HEK293T (cell line): ENCODE data around the gene BSN.

Source experiments
- CTCF ChIA-PET: fragments of 350-600 bp; formaldehyde crosslinking; extraction: SDS; loops from one replicate; lab custom pipeline; 2021; ENCODE audit warnings: antibody characterized with exemption, inconsistent platforms; lab: Yijun Ruan, JAX
- POLR2A ChIA-PET: fragments of 350-600 bp; formaldehyde crosslinking; extraction: SDS; loops from one replicate; lab custom pipeline; 2020; ENCODE audit warnings: antibody characterized with exemption, inconsistent platforms; lab: Yijun Ruan, JAX
- DNase-seq: peaks from one replicate; pipeline ENCODE4 v3.0.0; 2012; ENCODE audit warnings: mixed read lengths; ENCODE audit errors: extremely low spot score
- ARNT ChIP-seq: fragments of 450-650 bp; IDR thresholded peaks from 2 replicates; pipeline ENCODE4 v1.6.1; 2017; ENCODE audit warnings: mild to moderate bottlenecking
- BHLHE40 ChIP-seq: fragments of 450-650 bp; IDR thresholded peaks from 2 replicates; pipeline ENCODE4 v1.6.1; 2016; ENCODE audit warnings: mild to moderate bottlenecking, moderate library complexity, borderline replicate concordance
- CTBP1 ChIP-seq: fragments of 450-650 bp; IDR thresholded peaks from 2 replicates; pipeline ENCODE4 v1.6.1; 2016; ENCODE audit warnings: borderline replicate concordance
- ELF4 ChIP-seq: fragments of 450-650 bp; IDR thresholded peaks from 2 replicates; pipeline ENCODE4 v1.6.1; 2017; ENCODE audit warnings: antibody characterized with exemption
- FOXA1 ChIP-seq: fragments of 450-650 bp; IDR thresholded peaks from 2 replicates; pipeline ENCODE4 v1.6.1; 2016; ENCODE audit warnings: mild to moderate bottlenecking
- FOXK2 ChIP-seq: fragments of 450-650 bp; IDR thresholded peaks from 2 replicates; pipeline ENCODE4 v1.6.1; 2016; ENCODE audit warnings: mild to moderate bottlenecking
- FOXM1 ChIP-seq: fragments of 450-650 bp; IDR thresholded peaks from 2 replicates; pipeline ENCODE4 v1.6.1; 2017; ENCODE audit warnings: mild to moderate bottlenecking, borderline replicate concordance
- HDGF ChIP-seq: fragments of 450-650 bp; IDR thresholded peaks from 2 replicates; pipeline ENCODE4 v1.6.1; 2017; ENCODE audit warnings: antibody characterized with exemption, borderline replicate concordance
- L3MBTL2 ChIP-seq: fragments of 450-650 bp; conservative IDR thresholded peaks from 2 replicates; pipeline ENCODE4 v1.6.1; 2016; ENCODE audit warnings: mild to moderate bottlenecking
- LEF1 ChIP-seq: fragments of 450-650 bp; IDR thresholded peaks from 2 replicates; pipeline ENCODE4 v1.6.1; 2017; ENCODE audit warnings: mild to moderate bottlenecking, borderline replicate concordance
- NFRKB ChIP-seq: fragments of 450-650 bp; IDR thresholded peaks from 2 replicates; pipeline ENCODE4 v1.6.1; 2016; ENCODE audit warnings: mild to moderate bottlenecking, moderate library complexity
- SP1 ChIP-seq: fragments of 450-650 bp; IDR thresholded peaks from 2 replicates; pipeline ENCODE4 v1.6.1; 2017
- SUZ12 ChIP-seq: fragments of 450-650 bp; IDR thresholded peaks from 2 replicates; pipeline ENCODE4 v1.6.1; 2016; ENCODE audit warnings: mild to moderate bottlenecking
- TARDBP ChIP-seq: fragments of 450-650 bp; IDR thresholded peaks from 2 replicates; pipeline ENCODE4 v1.6.1; 2016
- ZNF384 ChIP-seq: fragments of 450-650 bp; IDR thresholded peaks from 2 replicates; pipeline ENCODE4 v1.6.1; 2016
- TF ChIP-seq, protein P1 (sequence below): fragments of 450-650 bp; IDR thresholded peaks from 2 replicates; pipeline ENCODE4 v1.6.1; 2016

BSN gene

DNA sequence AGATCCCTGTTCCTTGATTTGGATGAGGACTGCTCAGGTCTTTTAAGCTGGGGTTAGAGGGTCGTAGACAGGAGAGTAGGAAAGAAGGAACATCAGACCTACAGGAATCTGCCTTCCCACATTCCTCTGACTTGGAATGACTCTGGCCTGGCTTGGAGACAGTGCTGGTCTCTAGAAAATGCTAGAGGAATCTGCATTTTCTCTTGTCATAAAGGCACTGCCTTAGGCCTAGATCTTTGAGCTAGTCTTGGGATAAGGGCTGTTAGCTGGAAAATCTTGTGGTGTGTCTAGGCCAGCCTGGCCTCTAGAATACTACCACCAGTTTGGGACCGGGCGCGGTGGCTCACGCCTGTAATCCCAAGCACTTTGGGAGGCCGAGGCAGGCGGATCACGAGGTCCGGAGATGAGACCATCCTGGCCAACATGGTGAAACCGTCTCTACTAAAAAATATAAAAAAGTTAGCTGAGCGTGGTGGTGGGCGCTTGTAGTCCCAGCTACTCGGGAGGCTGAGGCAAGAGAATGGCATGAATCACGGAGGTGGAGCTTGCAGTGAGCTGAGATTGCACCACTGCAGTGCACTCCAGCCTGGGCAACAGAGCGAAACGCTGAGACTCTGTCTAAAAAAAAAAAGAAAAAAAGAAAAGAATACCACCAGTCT lies 17.3 kb upstream of the BSN start:
- ChIA-PET CTCF (interaction anchor here (0.6 kb wide), 2 partner anchors 83 to 133 kb away, joined by 3 to 4 read pairs; no protein-coding TSS in a partner anchor), POLR2A (interaction anchor here (0.8 to 1.6 kb wide), 2 partner anchors 134 to 136 kb away, joined by 3 to 8 read pairs; no protein-coding TSS in a partner anchor)
- TF ChIP-seq ELF4 (no peak), BHLHE40 (no peak), FOXK2 (no peak), FOXA1 (no peak), HDGF (no peak)
- no peak for DNase-seq

- peak; percentile 23; the same call in 1 of the 2 replicates for TF ChIP-seq SP1
- no peak for TF ChIP-seq LEF1
- CTCF ChIA-PET = interaction anchor here (0.6 to 2.7 kb wide), 19 partner anchors 8 to 378 kb away, joined by 3 to 36 read pairs (median 4); partner anchors contain the start of genes BSN and INKA1
- POLR2A ChIA-PET = interaction anchor here (0.9 to 3.3 kb wide), 11 partner anchors 13 to 161 kb away, joined by 3 to 26 read pairs (median 5); partner anchors contain the start of genes BSN and DAG1
- DNase-seq = peak; percentile 95
Measured at GRCh38 chr3:49539659-49540560, 14.4 kb upstream of the BSN start.

GRCh38 chr3:49552087-49552486 lies 2.2 kb upstream of the BSN start:
- TF ChIP-seq ZNF384 (no peak), LEF1 (no peak), TARDBP (no peak), FOXA1 (no peak), ARNT (no peak), L3MBTL2 (no peak), SUZ12 (no peak), BHLHE40 (no peak), SP1 (no peak), CTBP1 (no peak), NFRKB (no peak), HDGF (no peak), FOXK2 (no peak), FOXM1 (no peak), ELF4 (no peak)
- TF ChIP-seq, protein P1, sequence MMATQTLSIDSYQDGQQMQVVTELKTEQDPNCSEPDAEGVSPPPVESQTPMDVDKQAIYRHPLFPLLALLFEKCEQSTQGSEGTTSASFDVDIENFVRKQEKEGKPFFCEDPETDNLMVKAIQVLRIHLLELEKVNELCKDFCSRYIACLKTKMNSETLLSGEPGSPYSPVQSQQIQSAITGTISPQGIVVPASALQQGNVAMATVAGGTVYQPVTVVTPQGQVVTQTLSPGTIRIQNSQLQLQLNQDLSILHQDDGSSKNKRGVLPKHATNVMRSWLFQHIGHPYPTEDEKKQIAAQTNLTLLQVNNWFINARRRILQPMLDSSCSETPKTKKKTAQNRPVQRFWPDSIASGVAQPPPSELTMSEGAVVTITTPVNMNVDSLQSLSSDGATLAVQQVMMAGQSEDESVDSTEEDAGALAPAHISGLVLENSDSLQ = no peak
- ChIA-PET POLR2A (interaction anchor here (1.8 to 4.3 kb wide), 2 partner anchors 11 to 121 kb away, joined by 5 to 21 read pairs; no protein-coding TSS in a partner anchor), CTCF (interaction anchor here (1.3 kb wide), 1 partner anchor 12 kb away, joined by 4 read pairs; no protein-coding TSS in a partner anchor)
- DNase-seq = no peak

- CTCF ChIA-PET = no interaction called here
Measured at GRCh38 chr3:49553324-49553691, 969 bp upstream of the BSN start.

GRCh38 chr3:49554633-49555265 lies 472 bp downstream of the BSN start:
- CTCF ChIA-PET = interaction anchor here (0.8 to 1.0 kb wide), 3 partner anchors 15 to 117 kb away, joined by 4 to 7 read pairs (median 5); no protein-coding TSS in a partner anchor
- POLR2A ChIA-PET = interaction anchor here (1.1 to 4.3 kb wide), 3 partner anchors 9 to 117 kb away, joined by 6 to 21 read pairs (median 7); no protein-coding TSS in a partner anchor
- no peak for TF ChIP-seq BHLHE40
- TF ChIP-seq, protein P1 = no peak
- TF ChIP-seq FOXK2 = no peak
- TF ChIP-seq ZNF384 = no peak
- TF ChIP-seq LEF1 = no peak
- no peak for DNase-seq

More at GRCh38 chr3:49553324-49553691, 969 bp upstream of the BSN start:
- POLR2A ChIA-PET = interaction anchor here (1.9 to 4.3 kb wide), 2 partner anchors 11 to 13 kb away, joined by 7 to 21 read pairs; no protein-coding TSS in a partner anchor
- no peak for DNase-seq
- TF ChIP-seq, protein P1 = peak; percentile 72
- TF ChIP-seq FOXM1 = no peak
